Thoracic aorta (tissue), 2 donors: ENCODE data around the gene SPATA13. TPM values are rescaled to one million over a fixed set of nuclear protein-coding genes. Genes with fewer than 3 reads are reported as not detected.
"Not testable (repeated sequence)": the region's sequence is repeated elsewhere in the genome, so short reads cannot be mapped to it uniquely, and the experiment has no call there.

Source experiments
- ATAC-seq: fragments of 150-250 bp; one replicate; pipeline ENCODE4 v1.8.0; 2017; ENCODE audit warnings: low read depth; ENCODE audit not compliant: insufficient number of reproducible peaks, low FRiP score
- DNase-seq: peaks from one replicate; pipeline ENCODE4 v3.0.0-alpha.2; 2020; ENCODE audit warnings: low spot score
- H3K27ac ChIP-seq, 2 donors: fragments of 200-600 bp; sonication (generic); 1 replicate in 1 of 2; 2 replicates in 1 of 2; pipeline ENCODE4 v1.5.1; 2016; ENCODE audit warnings: mild to moderate bottlenecking in 2 of 2, moderate library complexity in 2 of 2
- H3K27me3 ChIP-seq: fragments of 200-600 bp; sonication (generic); replicated peaks from 2 replicates; pipeline ENCODE4 v1.6.0; 2016; ENCODE audit warnings: mild to moderate bottlenecking; ENCODE audit not compliant: insufficient read depth
- H3K36me3 ChIP-seq: fragments of 200-600 bp; sonication (generic); one replicate; pipeline ENCODE4 v1.5.1; 2016
- H3K4me1 ChIP-seq, 2 donors: fragments of 200-600 bp; sonication (generic); 1 replicate in 1 of 2; 2 replicates in 1 of 2; pipeline versions ENCODE4 v1.5.1 to v1.6.0; 2016; ENCODE audit warnings: low read depth in 2 of 2, mild to moderate bottlenecking in 1 of 2; ENCODE audit not compliant: control insufficient read depth in 1 of 2
- H3K4me3 ChIP-seq: fragments of 200-600 bp; sonication (generic); 2 replicates; pipeline ENCODE4 v1.5.1; 2016; ENCODE audit warnings: mild to moderate bottlenecking
- H3K9me3 ChIP-seq: fragments of 200-600 bp; sonication (generic); 2 replicates; pipeline ENCODE4 v1.5.1; 2016
- CTCF ChIP-seq: fragments of 200-600 bp; sonication (generic); IDR thresholded peaks from one replicate; pipeline ENCODE4 v1.5.1; 2019; ENCODE audit warnings: antibody characterized with exemption
- total RNA-seq, 2 donors: library from RNA; depleted of rRNA; stranded (reverse); fragments of >200 nt; gene quantifications; one replicate each; pipeline versions ENCODE4 v1.1.0 to v1.2.3, GENCODE V29; 2016

The SPATA13 gene
- total RNA-seq, 2 donors from 2014 or later: 14.5 to 33.4 TPM

GRCh38 chr13:24348385-24348784 is 187.9 kb downstream of the SPATA13 start:
- H3K27ac ChIP-seq: no peak overlapping the region
- DNase-seq (no peak), ATAC-seq (no peak)
- H3K36me3 ChIP-seq: no peaks in the 10 kb centered on the region
- H3K27me3 ChIP-seq: no peaks in the 10 kb centered on the region
- H3K4me1 ChIP-seq: no peaks in the 10 kb centered on the region
- no peak overlapping the region for H3K4me3 ChIP-seq
- H3K9me3 ChIP-seq: no peaks in the 10 kb centered on the region
- TF ChIP-seq CTCF: no peak

- ATAC-seq: no peak
- no peak for TF ChIP-seq CTCF
- DNase-seq: no peak
- Histone ChIP-seq H3K9me3 (no peaks in the 10 kb centered on the region), H3K27me3 (no peaks in the 10 kb centered on the region), H3K4me1 (no peaks in the 10 kb centered on the region), H3K36me3 (no peaks in the 10 kb centered on the region), H3K27ac (no peak overlapping the region), H3K4me3 (no peak overlapping the region)
These were observed 188.4 kb downstream of the SPATA13 start for GRCh38 chr13:24348797-24349515.

GRCh38 chr13:24349778-24350664 is 189.5 kb downstream of the SPATA13 start:
- not testable (repeated sequence) for H3K27me3 ChIP-seq, H3K4me3 ChIP-seq, H3K36me3 ChIP-seq, DNase-seq, H3K27ac ChIP-seq, ATAC-seq, H3K4me1 ChIP-seq, H3K9me3 ChIP-seq

- no peak for TF ChIP-seq CTCF
- Histone ChIP-seq H3K9me3 (no peaks in the 10 kb centered on the region), H3K27me3 (no peaks in the 10 kb centered on the region), H3K4me1 (no peaks in the 10 kb centered on the region), H3K27ac (no peak overlapping the region), H3K4me3 (no peak overlapping the region), H3K36me3 (no peaks in the 10 kb centered on the region)
- ATAC-seq (no peak), DNase-seq (no peak)
These were observed 190.9 kb downstream of the SPATA13 start for GRCh38 chr13:24351423-24351822.

- Histone ChIP-seq H3K9me3 (no peaks in the 10 kb centered on the region), H3K4me1 (no peaks in the 10 kb centered on the region), H3K27ac (no peak overlapping the region), H3K4me3 (no peak overlapping the region), H3K27me3 (no peaks in the 10 kb centered on the region), H3K36me3 (no peaks in the 10 kb centered on the region)
- no peak for DNase-seq
- no peak for ATAC-seq
- no peak for TF ChIP-seq CTCF
These were observed 193.2 kb downstream of the SPATA13 start for GRCh38 chr13:24353736-24354135.
